Measurements from ENCODE around the gene GLDN. TPM values are rescaled to one million over a fixed set of nuclear protein-coding genes. Genes with fewer than 3 reads are reported as not detected.
"Not testable (repeated sequence)": the region's sequence is repeated elsewhere in the genome, so short reads cannot be mapped to it uniquely, and the experiment has no call there.

GLDN gene
- total RNA-seq, 3 donors from 2014 or later (not counting 1 experiment from before 2014, with no cell fraction given): not detected

DNA sequence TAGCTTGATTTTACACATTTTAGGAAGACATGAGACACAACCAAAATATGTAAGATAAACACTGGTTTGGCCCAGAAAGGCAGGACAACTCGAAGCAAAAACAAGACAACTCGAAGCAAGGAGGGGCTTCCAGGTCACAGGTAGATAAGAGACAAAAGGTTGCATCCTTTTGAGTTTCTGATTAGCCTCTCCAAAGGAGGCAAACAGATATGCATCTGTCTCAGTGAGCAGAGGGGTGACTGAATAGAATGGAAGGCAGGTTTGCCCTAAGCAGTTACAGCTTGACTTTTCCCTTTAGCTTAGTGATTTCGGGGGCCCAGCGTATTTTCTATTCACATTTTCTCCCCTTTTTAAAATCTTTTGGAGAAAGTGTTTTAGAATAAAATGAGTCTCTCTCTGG is 74.7 kb downstream of the GLDN start:
- intact Hi-C loops (cut with micrococcal nuclease): no loop called here
- no peaks in the 10 kb centered on the region for H3K36me3 ChIP-seq (ENCODE audit: control insufficient read depth, insufficient read depth, low read length)
- WGBS (ENCODE audit: insufficient coverage): 55% methylated on average over 2 of the region's 4 CpGs
- H3K27me3 ChIP-seq (ENCODE audit: control insufficient read depth, insufficient read depth, low read length): no peaks in the 10 kb centered on the region
- Mint-ChIP-seq H3K27ac (no peak overlapping the region), H3K4me1 (no peaks in the 10 kb centered on the region), H3K27me3 (ENCODE audit: low read depth in 2 of 2) (no peaks in the 10 kb centered on the region), H3K9me3 (no peaks in the 10 kb centered on the region), H3K36me3 (no peaks in the 10 kb centered on the region), H3K4me3 (no peak overlapping the region)
- no peak overlapping the region for H3K4me3 ChIP-seq (ENCODE audit: low read length)
- no peaks in the 10 kb centered on the region for H3K4me1 ChIP-seq (ENCODE audit: control insufficient read depth, insufficient read depth, low read length)
- DNase-seq (no peak), ATAC-seq (no peak)
- H3K9me3 ChIP-seq (ENCODE audit: control insufficient read depth, insufficient read depth, low read length): no peaks in the 10 kb centered on the region
- no peak overlapping the region for H3K27ac ChIP-seq (ENCODE audit: low read length)
- TF ChIP-seq, protein P1, sequence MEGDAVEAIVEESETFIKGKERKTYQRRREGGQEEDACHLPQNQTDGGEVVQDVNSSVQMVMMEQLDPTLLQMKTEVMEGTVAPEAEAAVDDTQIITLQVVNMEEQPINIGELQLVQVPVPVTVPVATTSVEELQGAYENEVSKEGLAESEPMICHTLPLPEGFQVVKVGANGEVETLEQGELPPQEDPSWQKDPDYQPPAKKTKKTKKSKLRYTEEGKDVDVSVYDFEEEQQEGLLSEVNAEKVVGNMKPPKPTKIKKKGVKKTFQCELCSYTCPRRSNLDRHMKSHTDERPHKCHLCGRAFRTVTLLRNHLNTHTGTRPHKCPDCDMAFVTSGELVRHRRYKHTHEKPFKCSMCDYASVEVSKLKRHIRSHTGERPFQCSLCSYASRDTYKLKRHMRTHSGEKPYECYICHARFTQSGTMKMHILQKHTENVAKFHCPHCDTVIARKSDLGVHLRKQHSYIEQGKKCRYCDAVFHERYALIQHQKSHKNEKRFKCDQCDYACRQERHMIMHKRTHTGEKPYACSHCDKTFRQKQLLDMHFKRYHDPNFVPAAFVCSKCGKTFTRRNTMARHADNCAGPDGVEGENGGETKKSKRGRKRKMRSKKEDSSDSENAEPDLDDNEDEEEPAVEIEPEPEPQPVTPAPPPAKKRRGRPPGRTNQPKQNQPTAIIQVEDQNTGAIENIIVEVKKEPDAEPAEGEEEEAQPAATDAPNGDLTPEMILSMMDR (IDR thresholded peaks at IDR 0.05): no peak

DNA sequence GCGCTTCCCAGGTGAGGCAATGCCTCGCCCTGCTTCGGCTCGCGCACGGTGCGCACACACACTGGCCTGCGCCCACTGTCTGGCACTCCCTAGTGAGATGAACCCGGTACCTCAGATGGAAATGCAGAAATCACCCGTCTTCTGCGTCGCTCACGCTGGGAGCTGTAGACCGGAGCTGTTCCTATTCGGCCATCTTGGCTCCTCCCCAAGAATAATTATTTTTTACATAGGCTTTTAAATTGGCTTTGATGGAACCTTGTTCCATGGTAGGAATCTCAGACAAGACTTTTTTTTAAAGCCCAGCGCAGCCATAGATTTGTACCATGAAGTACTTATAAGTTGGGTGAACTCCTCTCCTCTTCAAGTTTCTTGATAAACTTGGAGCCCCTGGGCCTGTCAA is 81.6 kb downstream of the GLDN start:
- H3K36me3 Mint-ChIP-seq; H3K4me1 Mint-ChIP-seq; DNase-seq; H3K4me3 Mint-ChIP-seq; ATAC-seq; H3K27me3 ChIP-seq (ENCODE audit: control insufficient read depth, insufficient read depth, low read length); H3K9me3 Mint-ChIP-seq; H3K4me3 ChIP-seq (ENCODE audit: low read length); H3K4me1 ChIP-seq (ENCODE audit: control insufficient read depth, insufficient read depth, low read length); intact Hi-C loops (cut with micrococcal nuclease); H3K27me3 Mint-ChIP-seq (ENCODE audit: low read depth in 2 of 2); H3K9me3 ChIP-seq (ENCODE audit: control insufficient read depth, insufficient read depth, low read length); H3K36me3 ChIP-seq (ENCODE audit: control insufficient read depth, insufficient read depth, low read length); H3K27ac Mint-ChIP-seq; H3K27ac ChIP-seq (ENCODE audit: low read length): not testable (repeated sequence)
- 100% methylated on average over 1 of the region's 16 CpGs for WGBS (ENCODE audit: insufficient coverage)

DNA sequence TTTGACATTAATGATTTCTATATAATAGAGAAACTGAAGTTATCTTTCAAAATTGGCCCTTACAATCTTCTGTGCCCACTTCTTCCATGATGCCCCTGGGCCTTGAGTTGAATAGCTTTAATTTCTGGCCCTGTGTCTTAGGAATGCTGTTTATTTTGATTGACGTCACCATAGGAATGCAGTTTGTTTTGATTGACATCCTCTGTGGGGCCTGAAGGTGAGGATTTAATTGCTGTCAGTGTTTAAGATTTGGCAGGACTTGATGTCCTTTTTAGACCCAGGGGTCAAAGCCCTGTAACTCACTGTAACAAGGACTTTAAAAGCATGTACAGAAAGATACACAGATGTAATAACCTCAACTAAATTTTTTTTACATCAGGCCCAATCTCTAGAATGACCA is 83.3 kb downstream of the GLDN start:
- H3K27me3 ChIP-seq (ENCODE audit: control insufficient read depth, insufficient read depth, low read length): no peaks in the 10 kb centered on the region
- no peak overlapping the region for H3K27ac Mint-ChIP-seq
- no peaks in the 10 kb centered on the region for H3K4me1 ChIP-seq (ENCODE audit: control insufficient read depth, insufficient read depth, low read length)
- no peak overlapping the region for H3K27ac ChIP-seq (ENCODE audit: low read length)
- ATAC-seq (no peak), DNase-seq (no peak)
- no peaks in the 10 kb centered on the region for H3K36me3 Mint-ChIP-seq
- H3K4me3 ChIP-seq (ENCODE audit: low read length): no peak overlapping the region
- H3K36me3 ChIP-seq (ENCODE audit: control insufficient read depth, insufficient read depth, low read length): no peaks in the 10 kb centered on the region
- no peaks in the 10 kb centered on the region for H3K27me3 Mint-ChIP-seq (ENCODE audit: low read depth in 2 of 2)
- TF ChIP-seq, protein P1 (IDR thresholded peaks at IDR 0.05): no peak
- H3K9me3 Mint-ChIP-seq: peaks cover 0 to 2% of the 10 kb centered on the region in 2 donors
- WGBS (ENCODE audit: insufficient coverage): 86% methylated on average over 1 of the region's 1 CpG
- H3K9me3 ChIP-seq (ENCODE audit: control insufficient read depth, insufficient read depth, low read length): no peaks in the 10 kb centered on the region
- intact Hi-C loops (cut with micrococcal nuclease): no loop called here
- H3K4me3 Mint-ChIP-seq: no peak overlapping the region
- H3K4me1 Mint-ChIP-seq: no peaks in the 10 kb centered on the region

DNA sequence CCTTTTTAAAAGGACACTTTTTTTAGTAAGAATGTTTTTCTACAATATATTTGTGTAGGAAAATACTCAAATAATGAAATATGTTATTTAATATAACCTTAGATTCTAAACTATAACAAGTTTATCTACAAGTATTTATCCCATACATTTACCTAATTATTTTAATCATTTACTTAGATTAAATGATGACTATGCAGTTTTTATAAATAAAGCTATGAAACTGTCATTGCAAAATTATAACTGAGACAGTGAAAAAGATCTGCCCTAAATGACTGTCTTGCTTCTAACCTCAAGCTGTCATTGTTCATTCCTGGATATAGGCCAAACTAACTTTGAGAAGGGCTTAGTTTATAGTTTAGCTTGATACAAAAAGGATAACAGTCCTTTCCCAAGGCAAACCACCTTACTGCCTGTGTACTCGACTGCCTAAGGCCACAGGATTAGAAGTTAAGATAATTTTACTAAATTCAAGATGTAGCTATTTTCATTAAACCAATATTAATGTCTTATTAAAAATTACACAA is 84.1 kb downstream of the GLDN start:
- Histone ChIP-seq H3K27ac (ENCODE audit: low read length) (no peak overlapping the region), H3K36me3 (ENCODE audit: control insufficient read depth, insufficient read depth, low read length) (no peaks in the 10 kb centered on the region), H3K4me3 (ENCODE audit: low read length) (no peak overlapping the region), H3K27me3 (ENCODE audit: control insufficient read depth, insufficient read depth, low read length) (no peaks in the 10 kb centered on the region), H3K9me3 (ENCODE audit: control insufficient read depth, insufficient read depth, low read length) (no peaks in the 10 kb centered on the region), H3K4me1 (ENCODE audit: control insufficient read depth, insufficient read depth, low read length) (no peaks in the 10 kb centered on the region)
- intact Hi-C loops (cut with micrococcal nuclease): no loop called here
- Mint-ChIP-seq H3K36me3 (no peaks in the 10 kb centered on the region), H3K4me1 (no peaks in the 10 kb centered on the region), H3K27ac (no peak overlapping the region), H3K27me3 (ENCODE audit: low read depth in 2 of 2) (no peaks in the 10 kb centered on the region), H3K9me3 (peaks cover 0 to 2% of the 10 kb centered on the region in 2 donors), H3K4me3 (no peak overlapping the region)
- DNase-seq: no peak
- no peak for ATAC-seq
- WGBS (ENCODE audit: insufficient coverage): no CpG with 5 or more reads among the region's 1 CpG
- TF ChIP-seq, protein P1 (IDR thresholded peaks at IDR 0.05): no peak
